ENCODE results near the gene RAP1GAP2.
"Not testable (repeated sequence)": the region's sequence is repeated elsewhere in the genome, so short reads cannot be mapped to it uniquely, and the experiment has no call there.

RAP1GAP2 gene

GRCh38 chr17:2815781-2816185, 19.5 kb downstream of the RAP1GAP2 start:
- DNase-seq = peak in 2 of 3 experiments; percentile 39 to 72

DNA sequence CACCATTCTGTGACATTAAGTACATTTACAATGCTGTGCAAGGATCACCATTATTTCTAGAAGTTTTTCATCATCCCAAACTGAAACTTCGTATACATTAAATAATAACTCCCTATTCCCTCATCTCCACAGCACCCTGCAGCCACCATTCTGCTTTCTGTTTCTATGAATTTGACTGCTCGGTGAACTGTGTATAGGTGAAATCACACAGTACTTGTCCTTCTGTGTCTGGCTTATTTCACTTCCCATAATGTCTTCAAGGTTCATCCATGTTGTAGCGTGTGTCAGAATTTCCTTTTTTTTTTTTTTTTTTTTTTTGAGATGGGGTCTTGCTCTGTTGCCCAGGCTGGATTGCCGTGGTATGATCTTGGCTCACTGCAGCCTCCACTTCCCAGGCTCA, 20.4 kb downstream of the RAP1GAP2 start:
- DNase-seq = no peak

- not testable (repeated sequence) for DNase-seq
Observed at GRCh38 chr17:2819294-2819693, 23.1 kb downstream of the RAP1GAP2 start.

- no peak for DNase-seq
Observed at GRCh38 chr17:2819921-2820501, 23.8 kb downstream of the RAP1GAP2 start.

DNA sequence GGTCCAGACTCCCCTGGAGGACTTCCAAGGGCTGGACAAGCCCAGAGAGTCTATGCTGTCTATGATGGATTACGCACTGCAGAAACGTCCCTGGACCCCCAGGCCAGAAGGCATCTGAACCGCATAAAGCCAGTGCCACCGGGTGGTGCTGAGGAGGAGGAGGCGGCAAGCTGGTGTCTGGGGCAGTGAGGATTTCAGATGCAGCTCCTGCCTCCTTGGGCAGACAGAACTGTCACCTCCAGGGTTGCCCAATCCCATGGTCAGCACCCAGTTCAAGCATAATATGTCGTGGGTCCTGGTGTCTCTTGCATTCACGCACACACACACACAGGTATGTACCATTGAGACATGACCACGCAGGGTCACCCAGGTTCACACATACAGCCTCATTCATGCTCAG, 25.6 kb downstream of the RAP1GAP2 start:
- DNase-seq = no peak

GRCh38 chr17:2822358-2822757, 26.1 kb downstream of the RAP1GAP2 start:
- DNase-seq = no peak

GRCh38 chr17:2825253-2825970, 29.2 kb downstream of the RAP1GAP2 start:
- no peak for DNase-seq

DNA sequence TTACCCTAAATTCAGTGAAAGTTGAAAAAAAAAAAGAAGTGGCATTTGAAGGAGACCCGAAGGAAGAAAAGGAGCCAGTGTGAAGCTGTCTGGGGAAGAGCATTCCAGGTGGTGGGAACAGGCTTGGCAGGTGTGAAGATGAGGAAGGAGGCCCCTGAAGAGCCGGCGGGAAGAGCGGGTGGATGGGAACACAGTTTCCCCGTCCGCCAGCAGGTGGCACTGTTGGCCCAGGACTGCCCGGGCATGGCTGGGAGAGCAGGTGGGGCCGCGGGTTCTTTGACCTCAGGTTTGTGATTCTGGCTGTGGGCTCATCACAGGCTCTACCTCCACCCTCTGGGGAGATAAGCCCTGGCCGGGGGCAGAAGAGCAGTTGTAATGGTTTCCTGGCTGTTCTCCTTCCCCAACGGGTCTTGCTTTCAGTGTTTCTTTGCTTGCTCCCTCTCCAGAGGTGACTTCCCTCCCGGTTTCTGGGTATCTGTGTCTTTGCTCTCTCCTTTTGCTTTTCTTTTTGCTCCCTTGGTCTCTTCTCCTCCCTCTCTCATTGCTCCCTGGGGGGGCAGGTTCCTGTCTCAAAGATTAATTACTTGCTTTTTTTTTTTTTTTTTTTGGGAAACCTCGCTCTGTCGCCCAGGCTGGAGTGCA, 32.3 kb downstream of the RAP1GAP2 start:
- DNase-seq = peak; percentile 55 to 75 (median 59)

DNA sequence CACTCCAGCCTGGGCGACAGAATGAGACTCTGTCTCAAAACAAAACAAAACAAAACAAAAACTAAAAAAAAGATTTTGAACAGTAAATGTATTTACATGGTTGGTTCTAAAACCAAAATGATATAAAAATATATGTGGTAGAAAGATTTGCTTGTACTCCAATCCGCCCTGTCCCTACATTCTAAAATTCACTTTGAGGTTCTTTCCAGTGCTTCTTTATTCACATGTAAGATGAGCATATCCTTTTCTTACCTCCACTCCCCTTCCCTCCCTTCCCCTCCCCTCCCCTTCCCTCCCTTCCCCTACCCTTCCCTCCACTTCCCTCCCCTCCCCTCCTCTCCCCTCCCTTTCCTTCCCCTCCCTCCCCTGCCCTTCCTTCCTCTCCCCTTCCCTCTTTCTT, 34.4 kb downstream of the RAP1GAP2 start:
- no peak for DNase-seq

- no peak for DNase-seq
Observed at GRCh38 chr17:2835780-2836179, 39.5 kb downstream of the RAP1GAP2 start.

DNA sequence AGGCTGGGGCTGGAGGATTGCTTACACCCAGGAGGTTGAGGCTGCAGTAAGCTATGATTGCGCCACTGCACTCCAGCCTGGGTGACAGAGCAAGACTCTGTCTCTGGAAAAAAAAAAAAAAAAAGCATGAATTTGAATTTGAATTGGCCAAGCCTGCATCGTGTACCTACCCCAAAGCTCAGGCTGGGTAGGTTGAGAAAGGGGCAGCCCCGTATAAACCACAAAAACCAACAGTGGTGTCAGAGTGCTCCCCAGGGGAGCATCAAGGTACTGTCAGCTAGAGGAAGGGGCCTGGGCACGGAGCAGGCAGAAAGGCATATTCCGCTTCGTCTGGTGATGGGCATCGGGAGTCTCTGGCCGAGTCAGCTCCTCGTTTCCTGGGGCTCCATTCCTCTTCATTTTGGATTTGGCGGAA, 40.9 kb downstream of the RAP1GAP2 start:
- no peak for DNase-seq

GRCh38 chr17:2841606-2842005, 45.4 kb downstream of the RAP1GAP2 start:
- no peak for DNase-seq

DNA sequence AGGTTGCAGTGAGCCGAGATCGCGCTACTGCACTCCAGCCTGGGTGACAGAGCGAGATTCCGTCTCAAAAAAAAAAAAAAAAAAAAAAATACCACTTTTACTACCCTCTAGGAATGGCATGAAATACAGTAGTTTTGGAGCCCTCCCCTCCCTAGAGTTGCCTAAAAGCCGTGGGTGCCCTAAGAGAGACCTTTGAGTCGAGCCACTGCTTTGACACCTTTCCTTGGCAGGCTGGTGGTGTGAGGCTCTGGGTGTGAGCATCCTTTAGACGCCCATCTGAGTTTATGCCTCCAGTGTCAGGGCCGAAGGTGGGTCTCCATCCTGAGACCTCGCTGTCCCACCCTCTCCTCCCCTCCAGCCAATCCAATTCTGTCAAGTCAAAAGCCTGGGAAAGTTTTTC, 46.2 kb downstream of the RAP1GAP2 start:
- no peak for DNase-seq

DNA sequence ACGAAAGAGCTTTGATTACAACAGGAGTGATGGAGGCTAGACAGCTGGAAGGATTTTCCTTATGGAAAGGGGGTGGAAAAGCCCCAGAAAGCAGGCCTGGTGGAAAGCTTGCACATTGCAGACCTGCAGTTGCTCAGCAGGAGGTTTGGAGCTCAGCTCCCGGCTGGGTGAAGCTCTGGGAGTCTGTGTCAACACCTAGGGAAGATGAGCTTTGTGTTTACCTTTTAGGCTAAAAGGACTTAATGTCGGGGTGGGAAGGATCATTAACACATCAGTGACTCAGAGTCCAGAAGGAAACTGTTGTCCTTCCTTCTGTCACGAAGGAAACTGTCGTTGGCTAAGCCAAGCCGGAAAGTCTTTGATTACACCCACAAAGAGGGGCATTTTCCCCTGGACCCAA, 48.2 kb downstream of the RAP1GAP2 start:
- peak; percentile 16 to 77 (median 56) for DNase-seq

GRCh38 chr17:2847381-2848333, 51.4 kb downstream of the RAP1GAP2 start:
- no peak for DNase-seq

DNA sequence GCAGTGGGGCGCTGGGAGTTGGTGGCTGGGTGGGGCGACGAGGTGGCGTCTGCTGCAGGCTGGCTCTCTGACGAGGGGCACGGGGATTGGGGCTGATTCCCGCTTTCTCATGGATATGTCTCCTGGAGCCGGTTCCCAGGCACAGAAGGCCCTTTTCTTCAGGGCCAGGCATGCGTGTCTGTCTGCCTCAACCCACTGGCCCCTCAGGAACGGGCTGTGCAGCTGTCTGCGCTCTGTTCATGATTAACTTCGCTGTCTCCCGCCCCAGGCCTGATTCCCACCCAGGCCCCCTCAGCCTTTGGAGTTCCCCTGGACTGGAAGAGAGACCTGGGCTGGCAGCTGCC, 53.1 kb downstream of the RAP1GAP2 start:
- no peak for DNase-seq

GRCh38 chr17:2850991-2851390, 54.8 kb downstream of the RAP1GAP2 start:
- no peak for DNase-seq

DNA sequence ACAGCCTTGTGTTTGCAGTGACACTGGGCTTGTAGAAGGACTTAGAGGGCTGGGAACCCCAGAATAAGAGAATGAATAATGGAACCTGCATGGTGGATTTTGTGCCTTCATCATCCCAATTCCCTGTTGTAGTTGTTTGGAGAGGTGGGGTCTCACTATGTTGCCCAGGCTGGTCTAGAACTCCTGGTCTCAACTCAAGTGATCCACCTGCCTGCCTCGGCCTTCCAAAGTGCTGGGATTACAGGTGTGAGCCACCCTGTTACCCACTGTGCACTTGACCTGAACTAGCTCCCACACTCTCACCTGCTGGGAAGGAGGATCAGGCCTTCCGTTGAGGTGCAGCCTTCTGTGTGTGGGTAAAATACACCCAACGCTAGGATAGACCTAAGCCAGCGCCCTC, 55.4 kb downstream of the RAP1GAP2 start:
- DNase-seq = no peak

- DNase-seq = peak in 1 of 3 experiments; percentile 44
Observed at GRCh38 chr17:2852221-2852620, 56.0 kb downstream of the RAP1GAP2 start.

GRCh38 chr17:2852729-2853282, 56.6 kb downstream of the RAP1GAP2 start:
- DNase-seq = peak in 1 of 3 experiments; percentile 44

- peak; percentile 26 to 47 (median 43) for DNase-seq
Observed at GRCh38 chr17:2853283-2854142, 57.3 kb downstream of the RAP1GAP2 start.

All from NCI-H1417 (cell line).